Measurements from ENCODE around the gene HSPA1L. TPM values are rescaled to one million over a fixed set of nuclear protein-coding genes. Genes with fewer than 3 reads are reported as not detected.
A peak's percentile ranks its signal among the peaks of the same experiment; 100 is the strongest.

Gene HSPA1L
- total and polyA plus RNA-seq, 9 donors: 2.3 to 4.1 (median 3.5) TPM

GRCh38 chr6:31837369-31838113 is 22.5 kb upstream of the HSPA1L start:
- no CpG with 5 or more reads among the region's 1 CpG for WGBS (ENCODE audit: insufficient coverage)
- peaks cover 32% of the 10 kb centered on the region for H3K4me1 ChIP-seq (ENCODE audit: control insufficient read depth, insufficient read depth, low read length)
- H3K4me3 ChIP-seq (ENCODE audit: low read length): peak overlapping the region; percentile 99
- no peaks in the 10 kb centered on the region for H3K9me3 ChIP-seq (replicated peaks; ENCODE audit: control insufficient read depth, low read depth, low read length)
- peak overlapping the region; percentile 95 for H3K27ac ChIP-seq (ENCODE audit: low read length)
- peaks cover 53% of the 10 kb centered on the region for H3K36me3 ChIP-seq (ENCODE audit: control insufficient read depth, insufficient read depth, low read length)
- no peak for DNase-seq
- no peaks in the 10 kb centered on the region for H3K27me3 ChIP-seq (ENCODE audit: control insufficient read depth, insufficient read depth, low read length)

- peaks cover 32% of the 10 kb centered on the region for H3K4me1 ChIP-seq (ENCODE audit: control insufficient read depth, insufficient read depth, low read length)
- peak overlapping the region; percentile 99 for H3K4me3 ChIP-seq (ENCODE audit: low read length)
- H3K27ac ChIP-seq (ENCODE audit: low read length): peak overlapping the region; percentile 95
- no peaks in the 10 kb centered on the region for H3K9me3 ChIP-seq (replicated peaks; ENCODE audit: control insufficient read depth, low read depth, low read length)
- peak; percentile 33 for DNase-seq
- WGBS (ENCODE audit: insufficient coverage): 33% methylated on average over 3 of the region's 12 CpGs
- peaks cover 53% of the 10 kb centered on the region for H3K36me3 ChIP-seq (ENCODE audit: control insufficient read depth, insufficient read depth, low read length)
- H3K27me3 ChIP-seq (ENCODE audit: control insufficient read depth, insufficient read depth, low read length): no peaks in the 10 kb centered on the region
Measured at GRCh38 chr6:31836474-31837368, 21.6 kb upstream of the HSPA1L start.

GRCh38 chr6:31836047-31836473 is 21.0 kb upstream of the HSPA1L start:
- Histone ChIP-seq H3K27ac (ENCODE audit: low read length) (peak overlapping the region; percentile 95), H3K27me3 (ENCODE audit: control insufficient read depth, insufficient read depth, low read length) (no peaks in the 10 kb centered on the region), H3K4me1 (ENCODE audit: control insufficient read depth, insufficient read depth, low read length) (peaks cover 36% of the 10 kb centered on the region), H3K9me3 (replicated peaks; ENCODE audit: control insufficient read depth, low read depth, low read length) (no peaks in the 10 kb centered on the region), H3K4me3 (ENCODE audit: low read length) (peak overlapping the region; percentile 99), H3K36me3 (ENCODE audit: control insufficient read depth, insufficient read depth, low read length) (peaks cover 54% of the 10 kb centered on the region)
- no peak for DNase-seq
- 7% methylated on average over 4 of the region's 14 CpGs for WGBS (ENCODE audit: insufficient coverage)

GRCh38 chr6:31834367-31835250 is 19.5 kb upstream of the HSPA1L start:
- Histone ChIP-seq H3K27ac (ENCODE audit: low read length) (peak overlapping the region; percentile 95), H3K36me3 (ENCODE audit: control insufficient read depth, insufficient read depth, low read length) (peaks cover 41% of the 10 kb centered on the region), H3K4me1 (ENCODE audit: control insufficient read depth, insufficient read depth, low read length) (peaks cover 43% of the 10 kb centered on the region), H3K27me3 (ENCODE audit: control insufficient read depth, insufficient read depth, low read length) (no peaks in the 10 kb centered on the region), H3K9me3 (replicated peaks; ENCODE audit: control insufficient read depth, low read depth, low read length) (no peaks in the 10 kb centered on the region), H3K4me3 (ENCODE audit: low read length) (peak overlapping the region; percentile 99)
- DNase-seq: peak; percentile 96
- 1% methylated on average over 35 of the region's 59 CpGs for whole genome bisulfite sequencing (ENCODE audit: insufficient coverage)

- no peaks in the 10 kb centered on the region for H3K9me3 ChIP-seq (replicated peaks; ENCODE audit: control insufficient read depth, low read depth, low read length)
- no peak overlapping the region for H3K27ac ChIP-seq (ENCODE audit: low read length)
- no peaks in the 10 kb centered on the region for H3K27me3 ChIP-seq (ENCODE audit: control insufficient read depth, insufficient read depth, low read length)
- no peak for DNase-seq
- H3K4me1 ChIP-seq (ENCODE audit: control insufficient read depth, insufficient read depth, low read length): peaks cover 31% of the 10 kb centered on the region
- WGBS (ENCODE audit: insufficient coverage): 89% methylated on average over 3 of the region's 15 CpGs
- H3K36me3 ChIP-seq (ENCODE audit: control insufficient read depth, insufficient read depth, low read length): peaks cover 10% of the 10 kb centered on the region
- H3K4me3 ChIP-seq (ENCODE audit: low read length): no peak overlapping the region
Measured at GRCh38 chr6:31831350-31832215, 16.5 kb upstream of the HSPA1L start.

GRCh38 chr6:31830886-31831335 is 15.8 kb upstream of the HSPA1L start:
- H3K27ac ChIP-seq (ENCODE audit: low read length): peak overlapping the region; percentile 78
- no peak for DNase-seq
- peaks cover 4% of the 10 kb centered on the region for H3K36me3 ChIP-seq (ENCODE audit: control insufficient read depth, insufficient read depth, low read length)
- no peaks in the 10 kb centered on the region for H3K9me3 ChIP-seq (replicated peaks; ENCODE audit: control insufficient read depth, low read depth, low read length)
- H3K27me3 ChIP-seq (ENCODE audit: control insufficient read depth, insufficient read depth, low read length): no peaks in the 10 kb centered on the region
- peak overlapping the region; percentile 45 for H3K4me3 ChIP-seq (ENCODE audit: low read length)
- WGBS (ENCODE audit: insufficient coverage): 83% methylated on average over 3 of the region's 6 CpGs
- peaks cover 28% of the 10 kb centered on the region for H3K4me1 ChIP-seq (ENCODE audit: control insufficient read depth, insufficient read depth, low read length)

- DNase-seq: peak; percentile 78
- Histone ChIP-seq H3K4me3 (ENCODE audit: low read length) (peak overlapping the region; percentile 45), H3K36me3 (ENCODE audit: control insufficient read depth, insufficient read depth, low read length) (peaks cover 3% of the 10 kb centered on the region), H3K27me3 (ENCODE audit: control insufficient read depth, insufficient read depth, low read length) (no peaks in the 10 kb centered on the region), H3K27ac (ENCODE audit: low read length) (peak overlapping the region; percentile 78), H3K4me1 (ENCODE audit: control insufficient read depth, insufficient read depth, low read length) (peaks cover 22% of the 10 kb centered on the region), H3K9me3 (replicated peaks; ENCODE audit: control insufficient read depth, low read depth, low read length) (no peaks in the 10 kb centered on the region)
- 0% methylated on average over 3 of the region's 15 CpGs for WGBS (ENCODE audit: insufficient coverage)
Measured at GRCh38 chr6:31829633-31830283, 14.7 kb upstream of the HSPA1L start.

GRCh38 chr6:31827286-31828079 is 12.4 kb upstream of the HSPA1L start, which contains the start of gene HSPA1B:
Gene HSPA1B, plus strand, starts transcription at chr6:31827738. Its CDS starts 213 bp downstream, at chr6:31827951.
- Histone ChIP-seq H3K27ac (ENCODE audit: low read length) (peak within 1 kb of the TSS; percentile 98), H3K4me3 (ENCODE audit: low read length) (peak within 1 kb of the TSS; percentile 59), H3K4me1 (ENCODE audit: control insufficient read depth, insufficient read depth, low read length) (peaks cover 19% of the 10 kb centered on the region), H3K36me3 (ENCODE audit: control insufficient read depth, insufficient read depth, low read length) (peaks cover 3% of the 10 kb centered on the region), H3K27me3 (ENCODE audit: control insufficient read depth, insufficient read depth, low read length) (no peaks in the 10 kb centered on the region), H3K9me3 (replicated peaks; ENCODE audit: control insufficient read depth, low read depth, low read length) (no peaks in the 10 kb centered on the region)
- DNase-seq: peak; percentile 100
- WGBS (ENCODE audit: insufficient coverage): under 1% methylated on average over 40 of the region's 56 CpGs

Data from muscle of leg (tissue), 11 donors.